Vagina (tissue), 2 donors: Measurements from ENCODE around the gene ALK. TPM values are rescaled to one million over a fixed set of nuclear protein-coding genes. Genes with fewer than 3 reads are reported as not detected.
"Not testable (repeated sequence)": the region's sequence is repeated elsewhere in the genome, so short reads cannot be mapped to it uniquely, and the experiment has no call there.

Experiments
- DNase-seq, 2 donors: peaks; one replicate each; pipeline ENCODE4 v3.0.0-alpha.2; 2017; ENCODE audit errors: extremely low spot score in 2 of 2
- H3K27ac ChIP-seq: fragments of 200-600 bp; sonication (generic); one replicate; pipeline ENCODE4 v1.5.1; 2019
- H3K27me3 ChIP-seq: fragments of 200-600 bp; sonication (generic); one replicate; pipeline ENCODE4 v1.5.1; 2019
- H3K36me3 ChIP-seq, 2 donors: fragments of 200-600 bp; sonication (generic); one replicate each; pipeline ENCODE4 v1.5.1; 2017 to 2019
- H3K4me1 ChIP-seq: fragments of 200-600 bp; sonication (generic); one replicate; pipeline ENCODE4 v1.5.1; 2019
- H3K4me3 ChIP-seq, 2 donors: fragments of 200-600 bp; sonication (generic); 1 replicate in 1 of 2; 2 replicates in 1 of 2; pipeline ENCODE4 v1.5.1; 2016 to 2019
- H3K9me3 ChIP-seq: fragments of 200-600 bp; sonication (generic); one replicate; pipeline ENCODE4 v1.5.1; 2019
- POLR2A ChIP-seq, 2 donors: fragments of 450-650 bp; IDR thresholded peaks; one replicate each; pipeline ENCODE4 v1.6.1; 2017; ENCODE audit warnings: antibody characterized with exemption in 2 of 2, mild to moderate bottlenecking in 2 of 2, moderate library complexity in 2 of 2
- POLR2AphosphoS5 ChIP-seq, 2 donors: sonication (generic); formaldehyde crosslinking; IDR thresholded peaks; one replicate each; pipeline ENCODE4 v1.9.0; 2017; ENCODE audit warnings: antibody characterized with exemption in 2 of 2, mild to moderate bottlenecking in 2 of 2, low read depth in 1 of 2; ENCODE audit not compliant: insufficient read depth in 1 of 2
- intact Hi-C: fragments of 100-400 bp; cut with DNase I; formaldehyde crosslinking; loops from one replicate; pipeline ENCODE4 v1.15.1; 2023
- total RNA-seq: library from RNA; depleted of rRNA; stranded (reverse); fragments of >200 nt; gene quantifications from one replicate; pipeline ENCODE4 v1.2.3, GENCODE V29; 2016
- TF ChIP-seq, protein P1 (sequence below), 3 experiments: fragments of 450-650 bp in 2 of 3; fragments of 200-600 bp in 1 of 3; sonication (generic) in 1 of 3; IDR thresholded peaks; one replicate each; pipeline ENCODE4 v1.5.1; 2017 to 2019; ENCODE audit warnings: antibody characterized with exemption in 3 of 3, mild to moderate bottlenecking in 2 of 3, moderate library complexity in 2 of 3

Gene ALK
- total RNA-seq, 1 donor from 2014 or later = 0.74 TPM

- H3K27ac ChIP-seq = no peak overlapping the region
- H3K4me1 ChIP-seq = no peaks in the 10 kb centered on the region
- no peaks in the 10 kb centered on the region for H3K9me3 ChIP-seq
- no peak for DNase-seq
- H3K36me3 ChIP-seq = no peaks in the 10 kb centered on the region
- H3K4me3 ChIP-seq = no peak overlapping the region
- no peak for TF ChIP-seq POLR2AphosphoS5 (IDR thresholded peaks at IDR 0.05; ENCODE audit: insufficient read depth in 1 of 2, low read depth in 1 of 2)
- TF ChIP-seq POLR2A (IDR thresholded peaks at IDR 0.05) = no peak
- TF ChIP-seq, protein P1, sequence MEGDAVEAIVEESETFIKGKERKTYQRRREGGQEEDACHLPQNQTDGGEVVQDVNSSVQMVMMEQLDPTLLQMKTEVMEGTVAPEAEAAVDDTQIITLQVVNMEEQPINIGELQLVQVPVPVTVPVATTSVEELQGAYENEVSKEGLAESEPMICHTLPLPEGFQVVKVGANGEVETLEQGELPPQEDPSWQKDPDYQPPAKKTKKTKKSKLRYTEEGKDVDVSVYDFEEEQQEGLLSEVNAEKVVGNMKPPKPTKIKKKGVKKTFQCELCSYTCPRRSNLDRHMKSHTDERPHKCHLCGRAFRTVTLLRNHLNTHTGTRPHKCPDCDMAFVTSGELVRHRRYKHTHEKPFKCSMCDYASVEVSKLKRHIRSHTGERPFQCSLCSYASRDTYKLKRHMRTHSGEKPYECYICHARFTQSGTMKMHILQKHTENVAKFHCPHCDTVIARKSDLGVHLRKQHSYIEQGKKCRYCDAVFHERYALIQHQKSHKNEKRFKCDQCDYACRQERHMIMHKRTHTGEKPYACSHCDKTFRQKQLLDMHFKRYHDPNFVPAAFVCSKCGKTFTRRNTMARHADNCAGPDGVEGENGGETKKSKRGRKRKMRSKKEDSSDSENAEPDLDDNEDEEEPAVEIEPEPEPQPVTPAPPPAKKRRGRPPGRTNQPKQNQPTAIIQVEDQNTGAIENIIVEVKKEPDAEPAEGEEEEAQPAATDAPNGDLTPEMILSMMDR (IDR thresholded peaks at IDR 0.05) = no peak
- intact Hi-C loops = no loop called here
- no peaks in the 10 kb centered on the region for H3K27me3 ChIP-seq
Observed at GRCh38 chr2:29755233-29755632, 166.2 kb downstream of the ALK start.

DNA sequence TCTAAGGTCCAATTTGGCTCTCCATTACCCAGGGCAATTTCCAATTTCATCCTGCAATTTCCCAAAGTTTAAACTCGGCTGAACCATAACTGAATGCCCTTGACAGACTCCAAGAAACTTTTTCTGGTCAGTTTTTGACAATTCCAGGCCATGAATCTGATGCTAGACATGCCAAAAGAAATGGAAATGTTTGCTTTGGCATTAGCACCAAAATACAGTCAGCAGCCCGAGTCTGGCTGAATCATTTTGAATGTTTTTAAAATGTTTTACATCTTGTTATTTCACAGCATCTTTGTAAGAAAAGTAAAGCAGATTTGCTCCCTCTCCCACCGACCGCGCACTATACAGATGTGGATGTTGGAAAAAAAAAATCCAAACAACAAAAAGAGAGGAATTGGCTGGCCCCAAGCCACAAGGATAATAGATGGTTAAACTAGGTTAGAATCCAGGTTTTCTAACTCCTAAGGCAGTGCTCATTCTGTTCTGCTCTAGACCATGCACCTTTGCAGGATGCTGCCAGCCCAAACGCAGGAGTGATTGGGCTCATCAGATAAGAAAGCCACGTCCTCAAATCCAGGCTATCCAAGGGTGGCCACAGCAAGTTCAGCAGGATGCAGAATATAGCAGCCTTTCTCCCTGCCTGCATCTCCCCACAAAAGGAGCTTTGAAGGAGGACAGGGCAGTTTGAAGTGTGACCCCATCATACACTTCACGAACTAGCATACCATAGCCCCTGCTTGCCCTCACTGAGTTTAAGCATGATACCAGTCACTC lies 167.5 kb downstream of the ALK start:
- no peak for TF ChIP-seq POLR2A (IDR thresholded peaks at IDR 0.05)
- TF ChIP-seq, protein P1 (IDR thresholded peaks at IDR 0.05) = no peak
- Histone ChIP-seq H3K27me3 (no peaks in the 10 kb centered on the region), H3K4me3 (no peak overlapping the region), H3K4me1 (no peaks in the 10 kb centered on the region), H3K36me3 (no peaks in the 10 kb centered on the region), H3K9me3 (no peaks in the 10 kb centered on the region), H3K27ac (no peak overlapping the region)
- DNase-seq = no peak
- intact Hi-C loops = no loop called here

DNA sequence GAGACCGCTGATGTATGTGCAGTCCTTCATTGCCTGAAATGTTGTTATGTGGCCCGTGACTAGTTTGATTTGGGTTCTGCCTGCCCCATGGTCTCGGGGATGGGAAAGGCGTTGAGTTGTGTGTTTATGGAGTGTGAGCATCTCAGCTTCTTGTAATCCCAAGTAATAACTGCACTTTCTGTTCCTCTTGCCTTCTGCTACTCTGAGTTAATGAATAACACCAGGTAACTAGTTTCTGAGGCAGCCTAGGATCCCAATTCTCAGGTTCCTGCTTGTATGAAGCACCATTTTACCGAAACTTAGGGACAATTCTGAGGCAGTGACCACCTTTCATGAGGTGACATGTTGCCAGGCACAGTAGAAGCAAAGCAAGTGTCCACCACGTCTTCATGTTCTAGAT lies 170.0 kb downstream of the ALK start:
- H3K9me3 ChIP-seq = no peaks in the 10 kb centered on the region
- no peak overlapping the region for H3K27ac ChIP-seq

DNA sequence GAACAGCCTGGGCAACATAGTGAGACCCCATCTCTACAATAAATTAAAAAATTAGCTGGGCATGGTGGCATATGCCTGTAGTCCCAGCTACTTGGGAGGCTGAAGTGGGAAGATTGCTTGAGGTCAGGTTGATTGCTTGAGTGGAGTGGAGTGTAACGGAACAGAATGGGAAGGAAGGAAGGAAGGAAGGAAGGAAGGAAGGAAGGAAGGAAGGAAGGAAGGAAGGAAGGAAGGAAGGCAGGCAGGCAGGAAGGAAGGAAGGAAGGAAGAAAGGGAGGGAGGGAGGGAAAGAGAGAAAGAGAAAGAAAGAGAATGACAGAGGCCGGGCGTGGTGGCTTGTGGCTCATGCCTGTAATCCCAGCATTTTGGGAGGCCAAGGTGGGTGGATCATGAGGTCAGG lies 170.9 kb downstream of the ALK start:
- DNase-seq, H3K9me3 ChIP-seq, H3K27ac ChIP-seq, H3K36me3 ChIP-seq, intact Hi-C loops, H3K27me3 ChIP-seq, H3K4me3 ChIP-seq, H3K4me1 ChIP-seq: not testable (repeated sequence)

More for the DNA sequence above, 170.0 kb downstream of the ALK start:
- Histone ChIP-seq H3K4me1 (no peaks in the 10 kb centered on the region), H3K27me3 (no peaks in the 10 kb centered on the region), H3K36me3 (no peaks in the 10 kb centered on the region), H3K4me3 (no peak overlapping the region)
- intact Hi-C loops = no loop called here
- TF ChIP-seq, protein P1 (IDR thresholded peaks at IDR 0.05) = no peak
- TF ChIP-seq POLR2A (IDR thresholded peaks at IDR 0.05) (no peak), POLR2AphosphoS5 (IDR thresholded peaks at IDR 0.05; ENCODE audit: insufficient read depth in 1 of 2, low read depth in 1 of 2) (no peak)
- DNase-seq = no peak

DNA sequence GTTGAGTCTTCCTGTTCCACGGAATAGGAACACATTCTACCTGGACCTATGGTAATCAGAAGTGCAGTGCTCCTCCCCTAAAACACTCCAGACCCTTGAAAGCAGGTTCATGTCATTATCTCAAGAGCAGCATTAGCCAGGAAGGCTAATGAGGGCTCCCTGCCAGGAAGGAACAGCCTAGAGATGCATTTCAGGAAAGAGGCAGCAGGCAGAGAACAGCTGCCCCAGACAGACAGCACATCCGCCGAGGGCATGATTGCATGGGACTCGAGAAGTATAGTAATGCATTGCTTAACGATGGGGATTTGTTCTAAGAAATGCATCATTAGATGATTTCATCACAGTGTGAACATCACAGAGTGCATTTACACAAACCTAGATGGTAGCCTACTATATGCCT lies 171.5 kb downstream of the ALK start:
- Histone ChIP-seq H3K27me3 (no peaks in the 10 kb centered on the region), H3K27ac (no peak overlapping the region), H3K4me1 (no peaks in the 10 kb centered on the region)

More for the DNA sequence above, 171.5 kb downstream of the ALK start:
- intact Hi-C loops = no loop called here
- Histone ChIP-seq H3K4me3 (no peak overlapping the region), H3K36me3 (no peaks in the 10 kb centered on the region), H3K9me3 (no peaks in the 10 kb centered on the region)
- no peak for DNase-seq
- TF ChIP-seq POLR2A (IDR thresholded peaks at IDR 0.05) = no peak
- TF ChIP-seq, protein P1 (IDR thresholded peaks at IDR 0.05) = no peak
- TF ChIP-seq POLR2AphosphoS5 (IDR thresholded peaks at IDR 0.05; ENCODE audit: insufficient read depth in 1 of 2, low read depth in 1 of 2) = no peak
